Stimulated activated CD8-positive, alpha-beta memory T cell treated with anti-CD3 and anti-CD28 coated beads, Interleukin-15, amount 100 ng/mL, for 1 hour (primary cell): ENCODE results near the gene NPIPA8.
"Not testable (repeated sequence)": the region's sequence is repeated elsewhere in the genome, so short reads cannot be mapped to it uniquely, and the experiment has no call there.

Experiments
- DNase-seq: peaks from one replicate; pipeline ENCODE4 v3.0.0-alpha.2; 2020; ENCODE audit warnings: low read depth

Gene NPIPA8

DNA sequence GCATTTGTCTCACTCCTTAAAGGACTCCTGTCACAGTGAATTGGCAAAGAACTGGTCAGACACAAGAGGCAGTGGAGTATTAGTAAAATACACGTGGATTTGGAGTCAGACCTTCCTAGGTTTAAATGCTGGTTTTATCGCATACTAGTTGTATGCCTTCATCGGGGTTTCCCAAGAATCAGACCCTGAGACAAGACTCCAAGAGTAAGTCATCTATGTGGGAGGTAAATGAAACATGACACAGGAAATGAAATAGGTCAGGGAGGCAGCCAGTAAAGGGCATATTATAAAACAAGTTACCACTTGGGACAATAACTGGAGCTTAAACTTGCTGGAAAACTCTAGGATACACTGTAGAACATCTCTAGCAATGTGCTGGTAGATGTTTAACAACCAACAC lies 59.8 kb downstream of the NPIPA8 start:
- not testable (repeated sequence) for DNase-seq

DNA sequence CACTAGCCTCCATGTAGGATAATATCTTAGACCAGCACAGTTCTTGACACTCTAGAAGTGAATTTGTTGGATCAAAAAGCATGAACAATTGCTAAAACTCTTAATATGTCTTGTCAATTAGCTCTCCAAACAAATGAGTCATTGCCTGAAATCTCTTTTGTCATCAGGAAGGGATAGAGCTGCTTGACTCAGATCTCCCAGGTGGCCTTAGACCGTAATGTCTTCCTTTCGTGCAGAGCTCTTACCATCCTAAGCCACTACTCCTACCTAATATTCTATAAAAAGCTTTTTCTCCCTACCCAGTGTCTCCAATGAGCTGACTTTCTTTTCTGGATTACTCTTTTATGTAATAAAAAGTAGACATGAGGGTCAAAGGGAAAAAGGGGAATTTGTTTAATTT lies 66.4 kb downstream of the NPIPA8 start:
- DNase-seq, result not testable (repeated sequence)
